ENCODE results near the gene CDCA3. TPM values are rescaled to one million over a fixed set of nuclear protein-coding genes. Genes with fewer than 3 reads are reported as not detected.

CDCA3 gene
- total and polyA plus RNA-seq, 2 donors (not counting 1 experiment from before 2014, with no cell fraction given), result 9.1 to 9.4 TPM

DNA sequence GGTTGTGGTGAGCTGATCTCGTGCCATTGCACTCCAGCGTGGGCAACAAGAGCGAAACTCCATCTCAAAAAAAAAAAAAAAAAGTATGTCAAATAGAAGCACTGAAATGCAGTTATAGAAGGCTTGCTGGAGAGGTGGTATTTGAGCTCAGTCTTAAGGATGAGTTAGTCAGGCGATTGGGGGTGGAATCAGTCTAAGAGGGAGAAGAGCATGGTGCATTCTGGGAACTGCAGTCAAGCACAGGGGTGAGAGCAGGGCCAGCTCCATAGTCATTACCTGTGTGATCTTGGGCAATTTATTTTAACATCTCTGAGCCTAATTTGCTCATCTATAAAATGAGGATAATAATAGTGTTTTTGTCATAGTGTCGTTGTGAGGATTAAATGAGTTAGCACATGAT, 16.2 kb downstream of the CDCA3 start:
- Histone ChIP-seq H3K36me3 (ENCODE audit: control insufficient read depth, insufficient read depth, low read length) (peaks cover 40% of the 10 kb centered on the region), H3K4me2 (ENCODE audit: extremely low read depth, insufficient read depth, low read length) (no peak overlapping the region), H3K9ac (ENCODE audit: insufficient read depth, low read length) (no peak overlapping the region), H3K9me3 (ENCODE audit: control insufficient read depth, insufficient read depth, low read depth, low read length) (no peaks in the 10 kb centered on the region), H3K27ac (ENCODE audit: insufficient read depth, low read length) (no peak overlapping the region), H3K4me1 (ENCODE audit: control insufficient read depth, extremely low read depth, insufficient read depth, low read length) (peaks cover 3% of the 10 kb centered on the region), H4K20me1 (ENCODE audit: control insufficient read depth, extremely low read depth, insufficient read depth, low read length) (no peaks in the 10 kb centered on the region), H2AFZ (ENCODE audit: low read length) (no peak overlapping the region), H3K79me2 (ENCODE audit: control insufficient read depth, insufficient read depth, low read length) (peaks cover 9% of the 10 kb centered on the region), H3K4me3 (replicated peaks in 1 of 4; ENCODE audit: control extremely low read depth in 1 of 4, insufficient read depth in 1 of 4, low read depth in 3 of 4, low read length in 4 of 4) (no peak overlapping the region), H3K27me3 (ENCODE audit: control insufficient read depth, insufficient read depth, low read length) (no peaks in the 10 kb centered on the region)
- TF ChIP-seq, protein P1, sequence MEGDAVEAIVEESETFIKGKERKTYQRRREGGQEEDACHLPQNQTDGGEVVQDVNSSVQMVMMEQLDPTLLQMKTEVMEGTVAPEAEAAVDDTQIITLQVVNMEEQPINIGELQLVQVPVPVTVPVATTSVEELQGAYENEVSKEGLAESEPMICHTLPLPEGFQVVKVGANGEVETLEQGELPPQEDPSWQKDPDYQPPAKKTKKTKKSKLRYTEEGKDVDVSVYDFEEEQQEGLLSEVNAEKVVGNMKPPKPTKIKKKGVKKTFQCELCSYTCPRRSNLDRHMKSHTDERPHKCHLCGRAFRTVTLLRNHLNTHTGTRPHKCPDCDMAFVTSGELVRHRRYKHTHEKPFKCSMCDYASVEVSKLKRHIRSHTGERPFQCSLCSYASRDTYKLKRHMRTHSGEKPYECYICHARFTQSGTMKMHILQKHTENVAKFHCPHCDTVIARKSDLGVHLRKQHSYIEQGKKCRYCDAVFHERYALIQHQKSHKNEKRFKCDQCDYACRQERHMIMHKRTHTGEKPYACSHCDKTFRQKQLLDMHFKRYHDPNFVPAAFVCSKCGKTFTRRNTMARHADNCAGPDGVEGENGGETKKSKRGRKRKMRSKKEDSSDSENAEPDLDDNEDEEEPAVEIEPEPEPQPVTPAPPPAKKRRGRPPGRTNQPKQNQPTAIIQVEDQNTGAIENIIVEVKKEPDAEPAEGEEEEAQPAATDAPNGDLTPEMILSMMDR (conservative IDR thresholded peaks at IDR 0.05 in 1 of 2, IDR thresholded peaks at IDR 0.05 in 1 of 2; ENCODE audit: low read depth in 1 of 2, low read length in 2 of 2), result no peak
- no peak for TF ChIP-seq EZH2 (IDR thresholded peaks at IDR 0.05; ENCODE audit: low read length, missing control alignments)
- DNase-seq (ENCODE audit: low read depth in 2 of 2), result no peak

DNA sequence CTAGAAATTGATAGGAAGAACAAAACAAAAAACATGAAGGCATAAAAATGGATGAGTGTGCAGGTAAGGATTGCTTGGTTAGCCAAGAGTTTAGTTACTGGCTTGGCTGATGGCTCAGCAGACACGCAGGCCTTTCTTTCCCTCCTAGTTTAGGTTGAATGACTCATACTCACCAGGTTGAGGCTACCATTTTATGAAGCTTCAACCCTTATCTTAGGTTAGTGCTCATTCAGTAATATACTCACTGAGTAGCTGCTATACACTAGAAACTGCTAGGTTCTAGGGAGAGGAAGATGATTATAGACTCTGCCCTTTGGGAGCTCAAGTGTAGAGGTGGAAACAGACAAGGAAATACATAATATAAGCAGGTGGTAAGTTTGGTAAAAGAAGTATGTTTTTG, 16.8 kb downstream of the CDCA3 start:
- H4K20me1 ChIP-seq (ENCODE audit: control insufficient read depth, extremely low read depth, insufficient read depth, low read length), result no peaks in the 10 kb centered on the region
- peaks cover 15% of the 10 kb centered on the region for H3K79me2 ChIP-seq (ENCODE audit: control insufficient read depth, insufficient read depth, low read length)
- no peak overlapping the region for H3K4me2 ChIP-seq (ENCODE audit: extremely low read depth, insufficient read depth, low read length)
- no peak overlapping the region for H3K27ac ChIP-seq (ENCODE audit: insufficient read depth, low read length)
- peaks cover 39% of the 10 kb centered on the region for H3K36me3 ChIP-seq (ENCODE audit: control insufficient read depth, insufficient read depth, low read length)
- H3K27me3 ChIP-seq (ENCODE audit: control insufficient read depth, insufficient read depth, low read length), result no peaks in the 10 kb centered on the region
- H2AFZ ChIP-seq (ENCODE audit: low read length), result no peak overlapping the region
- no peak for DNase-seq (ENCODE audit: low read depth in 2 of 2)
- TF ChIP-seq, protein P1 (conservative IDR thresholded peaks at IDR 0.05 in 1 of 2, IDR thresholded peaks at IDR 0.05 in 1 of 2; ENCODE audit: low read depth in 1 of 2, low read length in 2 of 2), result no peak
- TF ChIP-seq EZH2 (IDR thresholded peaks at IDR 0.05; ENCODE audit: low read length, missing control alignments), result no peak
- H3K9ac ChIP-seq (ENCODE audit: insufficient read depth, low read length), result no peak overlapping the region
- H3K9me3 ChIP-seq (ENCODE audit: control insufficient read depth, insufficient read depth, low read depth, low read length), result no peaks in the 10 kb centered on the region
- H3K4me1 ChIP-seq (ENCODE audit: control insufficient read depth, extremely low read depth, insufficient read depth, low read length), result peaks cover 4% of the 10 kb centered on the region
- no peak overlapping the region for H3K4me3 ChIP-seq (replicated peaks in 1 of 4; ENCODE audit: control extremely low read depth in 1 of 4, insufficient read depth in 1 of 4, low read depth in 3 of 4, low read length in 4 of 4)

DNA sequence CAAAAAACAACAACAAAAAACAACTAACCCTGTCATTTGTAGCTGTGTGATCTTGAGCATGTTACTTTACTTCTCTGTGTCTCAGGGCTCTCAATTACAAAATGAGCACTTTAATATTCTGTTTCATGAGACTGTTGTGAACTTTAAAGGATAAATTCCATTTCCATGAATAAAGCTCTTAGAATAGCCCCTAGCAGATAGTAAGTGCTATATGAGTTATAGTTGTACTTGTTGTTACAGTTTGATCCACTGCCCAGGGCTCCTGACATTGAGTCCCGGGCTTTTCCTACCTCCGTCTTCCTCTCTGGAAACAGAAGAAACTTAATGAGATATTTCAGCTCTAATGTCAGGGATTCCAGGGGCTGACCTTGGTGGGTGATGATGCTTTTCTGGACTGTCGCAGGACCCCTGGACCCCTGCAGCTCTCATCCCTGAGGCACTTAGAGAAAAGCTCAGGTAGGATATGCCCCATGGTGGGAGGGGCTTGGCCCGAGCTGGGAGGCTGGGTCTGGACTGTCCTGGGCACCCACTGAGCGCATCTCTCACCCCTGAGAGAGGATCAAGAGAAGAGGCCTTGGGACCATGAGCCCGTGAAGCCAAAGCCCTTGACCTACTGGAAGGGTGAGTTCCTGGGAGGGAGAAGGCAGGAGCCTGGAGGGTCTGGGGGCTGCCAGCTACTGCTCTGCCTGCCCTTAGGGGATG, 17.7 kb downstream of the CDCA3 start:
- Histone ChIP-seq H3K4me1 (ENCODE audit: control insufficient read depth, extremely low read depth, insufficient read depth, low read length) (peaks cover 4% of the 10 kb centered on the region), H3K9ac (ENCODE audit: insufficient read depth, low read length) (no peak overlapping the region), H3K36me3 (ENCODE audit: control insufficient read depth, insufficient read depth, low read length) (peaks cover 32% of the 10 kb centered on the region), H3K79me2 (ENCODE audit: control insufficient read depth, insufficient read depth, low read length) (peaks cover 23% of the 10 kb centered on the region), H3K27ac (ENCODE audit: insufficient read depth, low read length) (no peak overlapping the region), H4K20me1 (ENCODE audit: control insufficient read depth, extremely low read depth, insufficient read depth, low read length) (no peaks in the 10 kb centered on the region), H3K4me3 (replicated peaks in 1 of 4; ENCODE audit: control extremely low read depth in 1 of 4, insufficient read depth in 1 of 4, low read depth in 3 of 4, low read length in 4 of 4) (no peak overlapping the region), H2AFZ (ENCODE audit: low read length) (no peak overlapping the region), H3K4me2 (ENCODE audit: extremely low read depth, insufficient read depth, low read length) (no peak overlapping the region), H3K9me3 (ENCODE audit: control insufficient read depth, insufficient read depth, low read depth, low read length) (no peaks in the 10 kb centered on the region), H3K27me3 (ENCODE audit: control insufficient read depth, insufficient read depth, low read length) (no peaks in the 10 kb centered on the region)
- DNase-seq (ENCODE audit: low read depth in 2 of 2), result no peak
- TF ChIP-seq, protein P1 (conservative IDR thresholded peaks at IDR 0.05 in 1 of 2, IDR thresholded peaks at IDR 0.05 in 1 of 2; ENCODE audit: low read depth in 1 of 2, low read length in 2 of 2), result no peak
- no peak for TF ChIP-seq EZH2 (IDR thresholded peaks at IDR 0.05; ENCODE audit: low read length, missing control alignments)
